Right ventricle myocardium superior (tissue), 1 donor: ENCODE data around the gene OGFOD3. TPM values are rescaled to one million over a fixed set of nuclear protein-coding genes. Genes with fewer than 3 reads are reported as not detected.
A peak's percentile ranks its signal among the peaks of the same experiment; 100 is the strongest.
"Not testable (repeated sequence)": the region's sequence is repeated elsewhere in the genome, so short reads cannot be mapped to it uniquely, and the experiment has no call there.

Experiments
- ATAC-seq: fragments of 200-7000 bp; cut with Tn5 transposase; one replicate; pipeline ENCODE4 v1.9.1; 2020; ENCODE audit warnings: mild to moderate bottlenecking; ENCODE audit not compliant: poor library complexity
- DNase-seq: peaks from one replicate; pipeline ENCODE4 v3.0.0-alpha.2; 2020
- intact Hi-C: fragments of 100-400 bp; cut with DNase I; formaldehyde crosslinking; loops from one replicate; pipeline ENCODE4 v1.11.2; 2022
- total RNA-seq: library from RNA; stranded (reverse); fragmentation: NEBNext Ultra II Directional; extraction: Animal tissue kit (Norgen Biotek cat#: 25700); gene quantifications from one replicate; pipeline ENCODE4 v1.2.1, GENCODE V29; 2021
- donor health status: DM: no; HTN: yes; CAD: no; lungs with severe emphysema.

Gene OGFOD3
- total RNA-seq, 1 donor from 2014 or later: 29.9 TPM

DNA sequence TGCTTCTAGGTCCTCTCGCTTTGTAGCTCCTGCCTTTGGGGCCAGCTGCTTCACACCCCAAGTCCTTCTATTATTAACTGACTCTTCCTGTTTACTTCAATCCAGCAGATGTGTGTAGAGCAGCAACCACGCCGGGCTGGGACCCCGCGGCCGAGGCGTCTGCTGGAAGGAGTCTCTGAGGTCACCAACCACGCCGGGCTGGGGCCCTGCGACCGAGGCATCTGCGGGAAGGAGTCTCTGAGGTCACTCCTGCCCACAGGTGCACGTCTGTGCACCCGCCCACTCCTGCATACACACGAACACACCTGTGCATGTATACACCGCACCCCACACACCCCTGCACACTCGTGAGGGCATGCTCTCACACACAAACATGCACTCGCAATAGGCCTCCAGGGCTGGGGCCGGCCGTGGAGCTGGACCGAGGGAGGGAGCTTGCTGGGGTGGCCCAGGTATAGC is 67.1 kb downstream of the OGFOD3 start:
- ATAC-seq: peak; percentile 35
- intact Hi-C loops: loop anchor here (5.0 to 10.0 kb wide), 2 partner anchors 201 to 424 kb away; no protein-coding TSS in a partner anchor
- peak; percentile 39 for DNase-seq

- DNase-seq (peak; percentile 49), ATAC-seq (no peak)
- intact Hi-C loops: loop anchor here (5.0 to 10.0 kb wide), 2 partner anchors 202 to 424 kb away; no protein-coding TSS in a partner anchor
Observed at GRCh38 chr17:82350182-82351030, 68.0 kb downstream of the OGFOD3 start.

DNA sequence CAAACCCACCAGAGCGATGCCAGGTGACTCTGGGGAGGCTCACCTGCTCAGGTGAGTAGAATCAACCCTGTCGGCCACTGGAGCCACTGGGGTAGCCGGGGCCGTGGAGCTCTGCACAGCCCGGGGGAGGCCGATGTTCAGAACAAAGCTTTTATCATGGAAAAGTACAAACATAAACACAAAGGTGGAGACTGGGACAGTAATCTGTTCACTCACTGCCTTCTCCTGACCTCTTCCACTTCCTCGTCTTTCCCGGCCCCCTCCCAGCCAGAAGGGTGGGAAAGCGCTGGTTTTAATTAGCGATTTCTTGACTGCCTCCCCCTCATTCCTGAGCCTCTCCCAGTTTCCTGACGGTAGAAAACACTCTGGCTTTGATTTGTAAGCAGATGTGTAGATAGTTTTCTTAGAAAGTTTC is 69.1 kb downstream of the OGFOD3 start:
- intact Hi-C loops: no loop called here

DNA sequence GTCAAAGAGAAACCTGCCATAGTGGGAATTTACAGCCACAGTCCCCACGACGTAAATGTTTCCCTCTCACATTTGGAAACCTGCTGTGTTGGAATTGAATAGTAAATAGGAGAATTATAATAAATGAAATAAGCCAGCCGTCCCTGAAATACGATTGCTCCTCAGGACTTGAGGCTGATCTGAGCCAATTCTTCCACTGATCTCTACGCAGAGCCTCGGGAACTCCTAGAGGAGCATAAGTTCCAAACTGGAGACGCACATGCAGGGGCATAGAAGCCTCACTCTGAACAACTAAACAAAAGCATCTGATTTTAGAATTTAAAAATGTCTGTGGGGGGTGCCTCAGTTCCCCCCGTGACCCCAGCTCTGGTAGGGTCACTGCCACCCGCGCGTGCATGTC is 69.5 kb downstream of the OGFOD3 start:
- no peak for DNase-seq
- ATAC-seq: no peak
- intact Hi-C loops: no loop called here

More for the DNA sequence above, 69.1 kb downstream of the OGFOD3 start:
- DNase-seq (peak; percentile 20), ATAC-seq (no peak)

DNA sequence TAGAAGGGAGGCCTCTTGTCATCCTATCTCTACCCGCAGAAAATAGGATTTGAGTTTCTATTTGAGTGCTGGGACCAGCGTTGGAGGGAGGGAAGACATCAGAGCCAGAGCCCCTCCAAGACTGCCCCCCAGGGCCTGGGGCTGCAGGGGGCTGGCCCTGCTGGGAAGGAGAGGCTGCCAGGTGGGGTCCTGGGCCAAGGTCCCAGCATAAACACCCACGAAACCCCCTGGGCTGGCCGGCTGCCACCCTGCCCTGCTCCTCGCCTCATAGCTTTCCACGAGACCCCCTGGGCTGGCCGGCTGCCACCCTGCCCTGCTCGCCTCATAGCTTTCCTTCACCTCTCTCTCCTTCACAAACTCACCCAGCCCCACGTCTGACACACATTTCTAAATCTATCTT is 70.0 kb downstream of the OGFOD3 start:
- intact Hi-C loops: no loop called here
- peak; percentile 37 for DNase-seq
- ATAC-seq: no peak

- intact Hi-C loops, ATAC-seq, DNase-seq: not testable (repeated sequence)
Observed at GRCh38 chr17:82347994-82348393, 70.4 kb downstream of the OGFOD3 start.

GRCh38 chr17:82346342-82347300 is 71.8 kb downstream of the OGFOD3 start:
- intact Hi-C loops: no loop called here
- DNase-seq (peak; percentile 34), ATAC-seq (no peak)

- DNase-seq: peak; percentile 24
- intact Hi-C loops: no loop called here
- ATAC-seq: no peak
Observed at GRCh38 chr17:82345151-82345976, 73.0 kb downstream of the OGFOD3 start.

GRCh38 chr17:82344175-82344907 is 74.0 kb downstream of the OGFOD3 start:
- DNase-seq (peak; percentile 27), ATAC-seq (no peak)
- intact Hi-C loops: no loop called here

DNA sequence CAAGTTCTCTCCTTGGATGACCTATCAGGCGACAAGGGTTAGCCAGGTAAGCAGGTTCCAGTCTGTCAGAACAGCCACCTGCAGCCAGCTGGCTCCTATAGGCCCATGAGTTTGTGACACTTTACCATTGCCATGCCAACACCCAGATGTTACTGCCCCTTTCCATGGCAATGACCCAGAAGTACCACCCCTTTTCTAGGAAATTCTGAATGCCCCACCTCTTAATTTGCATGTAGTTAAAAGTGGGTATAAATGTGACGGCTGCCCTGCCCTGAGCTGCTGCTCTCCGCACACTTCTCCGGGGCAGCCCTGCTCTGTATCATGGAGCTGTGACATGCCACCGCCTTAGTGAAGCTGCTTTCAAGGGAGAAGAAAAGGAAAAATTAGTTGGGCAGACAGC is 74.8 kb downstream of the OGFOD3 start:
- intact Hi-C loops: no loop called here
- no peak for ATAC-seq
- peak; percentile 6 for DNase-seq

- no peak for ATAC-seq
- intact Hi-C loops: no loop called here
- peak; percentile 18 for DNase-seq
Observed at GRCh38 chr17:82342361-82343079, 75.9 kb downstream of the OGFOD3 start.

DNA sequence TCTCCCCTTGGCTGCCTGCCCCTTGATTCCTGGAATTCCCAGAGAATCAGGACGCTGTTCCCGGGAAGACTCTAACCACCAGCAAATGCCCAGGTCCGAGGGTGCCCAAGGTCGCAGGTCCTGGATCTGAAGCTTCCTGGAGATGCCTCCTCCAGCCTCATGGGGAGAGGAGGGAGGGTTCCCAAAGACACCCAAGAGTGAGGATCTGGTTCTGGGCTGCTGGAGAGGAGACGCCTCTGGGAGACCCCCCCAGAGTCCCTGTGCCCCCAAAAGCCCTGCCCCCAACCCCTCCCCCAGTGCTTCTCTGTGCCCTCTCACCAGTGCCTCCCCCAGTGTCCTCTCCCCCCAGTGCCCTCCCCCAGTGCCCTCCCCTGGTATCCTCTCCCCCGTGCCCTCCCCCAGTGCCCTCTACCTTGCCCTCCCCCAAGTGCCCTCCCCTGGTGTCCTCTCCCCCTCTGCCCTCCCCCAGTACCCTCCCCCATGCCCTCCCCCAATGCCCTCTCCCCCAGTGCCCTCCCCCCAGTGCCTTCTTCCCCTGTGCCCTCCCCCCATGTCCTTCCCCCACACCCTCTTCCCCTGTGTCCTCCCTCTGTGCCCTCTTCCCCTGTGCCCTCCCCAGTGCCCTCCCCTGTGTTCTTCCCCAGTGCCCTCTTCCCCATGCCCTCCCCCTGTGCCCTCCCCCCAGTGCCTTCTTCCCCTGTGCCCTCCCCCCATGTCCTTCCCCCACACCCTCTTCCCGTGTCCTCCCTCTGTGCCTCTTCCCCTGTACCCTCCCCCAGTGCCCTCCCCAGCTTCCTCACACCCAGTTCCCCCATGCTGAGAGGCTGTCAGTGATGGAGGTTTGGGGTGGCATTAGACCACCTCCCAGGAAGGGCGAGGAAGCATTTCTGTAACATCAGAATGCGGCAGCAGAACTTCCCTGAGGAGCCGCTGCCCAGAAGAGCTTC is 78.5 kb downstream of the OGFOD3 start:
- ATAC-seq (no peak), DNase-seq (peak; percentile 45)
- intact Hi-C loops: no loop called here
